Natural killer cell (primary cell): ENCODE results near the gene PIGU. TPM values are rescaled to one million over a fixed set of nuclear protein-coding genes. Genes with fewer than 3 reads are reported as not detected.

ENCODE experiments used
- ATAC-seq, 3 donors: fragments of 150-1000 bp in 2 of 3; fragments of 200-7000 bp in 1 of 3; cut with Tn5 transposase; 1 replicate in 1 of 3; 2 replicates in 2 of 3; pipeline ENCODE4 v1.10.0; 2021; ENCODE audit warnings: mild to moderate bottlenecking in 2 of 3, moderate library complexity in 2 of 3
- DNase-seq, 2 donors: peaks; one replicate each; pipeline versions ENCODE4 v3.0.0 to v3.0.0-alpha.2; 2013 to 2021; ENCODE audit warnings: mixed read lengths in 1 of 2
- H3K27ac ChIP-seq: one replicate; pipeline ENCODE4 v1.5.1; 2013; ENCODE audit warnings: mild to moderate bottlenecking, low read length
- H3K27me3 ChIP-seq: one replicate; pipeline ENCODE4 v1.6.1; 2013; ENCODE audit warnings: low read length; ENCODE audit not compliant: control insufficient read depth, insufficient read depth
- H3K36me3 ChIP-seq: one replicate; pipeline ENCODE4 v1.6.1; 2013; ENCODE audit warnings: low read length; ENCODE audit not compliant: control insufficient read depth, insufficient read depth
- H3K4me1 ChIP-seq: one replicate; pipeline ENCODE4 v1.6.1; 2013; ENCODE audit warnings: low read length; ENCODE audit not compliant: control insufficient read depth, insufficient read depth
- H3K4me3 ChIP-seq: one replicate; pipeline ENCODE4 v1.5.1; 2013; ENCODE audit warnings: low read length
- H3K9me3 ChIP-seq: one replicate; pipeline ENCODE4 v1.6.1; 2013; ENCODE audit warnings: low read length; ENCODE audit not compliant: control insufficient read depth, insufficient read depth
- H3K27ac Mint-ChIP-seq, 2 donors: one replicate each; pipeline ENCODE4 v1.8.0; 2022; ENCODE audit warnings: mild to moderate bottlenecking in 2 of 2, mixed read lengths in 2 of 2, moderate library complexity in 1 of 2
- H3K27me3 Mint-ChIP-seq, 2 donors: one replicate each; pipeline ENCODE4 v1.8.0; 2022; ENCODE audit warnings: low read depth in 2 of 2, mixed read lengths in 2 of 2
- H3K36me3 Mint-ChIP-seq: one replicate; pipeline ENCODE4 v1.8.0; 2022; ENCODE audit warnings: mixed read lengths
- H3K4me1 Mint-ChIP-seq, 2 donors: one replicate each; pipeline ENCODE4 v1.8.0; 2022; ENCODE audit warnings: mixed read lengths in 2 of 2
- H3K4me3 Mint-ChIP-seq: one replicate; pipeline ENCODE4 v1.8.0; 2022; ENCODE audit warnings: mild to moderate bottlenecking, moderate library complexity, mixed read lengths
- H3K9me3 Mint-ChIP-seq, 2 donors: one replicate each; pipeline ENCODE4 v1.8.0; 2022; ENCODE audit warnings: mixed read lengths in 2 of 2
- WGBS: methylation state at CpG from one replicate; pipeline ENCODE4 v1.1.7; 2013; ENCODE audit warnings: missing lambda C conversion rate; ENCODE audit not compliant: insufficient coverage; 5-methylcytosine and 5-hydroxymethylcytosine counted together
- intact Hi-C: fragments of 100-400 bp; cut with micrococcal nuclease; formaldehyde crosslinking; loops from one replicate; pipeline ENCODE4 v1.14.2; 2022
- total RNA-seq, 4 donors: library from RNA; stranded (reverse); fragments of 120-200 nt in 1 of 4; gene quantifications; one replicate each; pipeline versions ENCODE4 v1.2.3 to v1.2.4, GENCODE V29; 2013 to 2022
- TF ChIP-seq, protein P1 (sequence below): fragments of 200-600 bp; IDR thresholded peaks from one replicate; pipeline ENCODE4 v1.8.0; 2022; ENCODE audit warnings: antibody characterized with exemption

PIGU gene
- total RNA-seq, 3 donors from 2014 or later (not counting 1 experiment from before 2014, with no cell fraction given), result 7.0 to 11.1 (median 8.2) TPM

DNA sequence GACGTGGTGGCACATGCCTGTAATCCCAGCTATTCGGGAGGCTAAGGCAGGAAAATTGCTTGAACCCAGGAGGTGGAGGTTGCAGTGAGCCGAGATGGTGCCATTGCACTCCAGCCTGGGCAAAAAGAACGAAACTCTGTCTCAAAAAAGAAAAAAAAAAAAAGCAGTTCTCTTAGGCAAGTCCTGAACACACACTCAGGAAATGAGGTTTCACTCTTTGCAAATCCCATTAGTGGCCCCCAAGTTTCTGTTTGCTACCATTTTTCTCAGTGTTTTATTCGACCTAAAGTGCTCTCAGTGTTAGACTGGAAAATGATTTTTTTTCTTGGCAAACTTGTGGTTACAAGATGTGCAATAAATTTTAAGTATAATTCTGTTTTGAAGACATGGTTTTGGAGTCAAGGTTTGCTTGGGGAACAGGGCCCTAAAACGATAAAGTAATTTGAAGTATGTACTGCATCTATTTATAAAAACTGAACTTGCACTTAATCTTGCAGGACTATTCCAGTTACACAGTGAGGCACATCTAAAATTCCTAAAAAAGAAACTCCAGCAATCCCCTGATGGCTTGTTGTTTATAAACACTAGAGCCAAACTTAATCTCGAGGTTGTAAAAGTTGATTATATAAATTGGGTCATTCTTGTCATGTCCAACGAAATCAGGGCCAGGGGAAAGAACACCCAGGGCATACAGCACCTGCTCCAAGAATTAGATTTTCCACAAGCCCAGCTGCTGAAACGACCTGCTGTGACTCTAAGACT lies 75.8 kb downstream of the PIGU start:
- WGBS, result 68% methylated on average over 9 of the region's 9 CpGs
- intact Hi-C loops, result no loop called here
- TF ChIP-seq, protein P1, sequence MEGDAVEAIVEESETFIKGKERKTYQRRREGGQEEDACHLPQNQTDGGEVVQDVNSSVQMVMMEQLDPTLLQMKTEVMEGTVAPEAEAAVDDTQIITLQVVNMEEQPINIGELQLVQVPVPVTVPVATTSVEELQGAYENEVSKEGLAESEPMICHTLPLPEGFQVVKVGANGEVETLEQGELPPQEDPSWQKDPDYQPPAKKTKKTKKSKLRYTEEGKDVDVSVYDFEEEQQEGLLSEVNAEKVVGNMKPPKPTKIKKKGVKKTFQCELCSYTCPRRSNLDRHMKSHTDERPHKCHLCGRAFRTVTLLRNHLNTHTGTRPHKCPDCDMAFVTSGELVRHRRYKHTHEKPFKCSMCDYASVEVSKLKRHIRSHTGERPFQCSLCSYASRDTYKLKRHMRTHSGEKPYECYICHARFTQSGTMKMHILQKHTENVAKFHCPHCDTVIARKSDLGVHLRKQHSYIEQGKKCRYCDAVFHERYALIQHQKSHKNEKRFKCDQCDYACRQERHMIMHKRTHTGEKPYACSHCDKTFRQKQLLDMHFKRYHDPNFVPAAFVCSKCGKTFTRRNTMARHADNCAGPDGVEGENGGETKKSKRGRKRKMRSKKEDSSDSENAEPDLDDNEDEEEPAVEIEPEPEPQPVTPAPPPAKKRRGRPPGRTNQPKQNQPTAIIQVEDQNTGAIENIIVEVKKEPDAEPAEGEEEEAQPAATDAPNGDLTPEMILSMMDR, result no peak
- Histone ChIP-seq H3K4me1 (no peaks in the 10 kb centered on the region), H3K36me3 (no peaks in the 10 kb centered on the region), H3K4me3 (no peak overlapping the region), H3K9me3 (no peaks in the 10 kb centered on the region), H3K27me3 (no peaks in the 10 kb centered on the region), H3K27ac (no peak overlapping the region)
- no peak overlapping the region for H3K4me3 Mint-ChIP-seq
- no peaks in the 10 kb centered on the region for H3K27me3 Mint-ChIP-seq
- DNase-seq (no peak), ATAC-seq (no peak)
- H3K36me3 Mint-ChIP-seq, result no peaks in the 10 kb centered on the region
- H3K9me3 Mint-ChIP-seq, result no peaks in the 10 kb centered on the region
- H3K4me1 Mint-ChIP-seq, result no peaks in the 10 kb centered on the region
- no peak overlapping the region for H3K27ac Mint-ChIP-seq

DNA sequence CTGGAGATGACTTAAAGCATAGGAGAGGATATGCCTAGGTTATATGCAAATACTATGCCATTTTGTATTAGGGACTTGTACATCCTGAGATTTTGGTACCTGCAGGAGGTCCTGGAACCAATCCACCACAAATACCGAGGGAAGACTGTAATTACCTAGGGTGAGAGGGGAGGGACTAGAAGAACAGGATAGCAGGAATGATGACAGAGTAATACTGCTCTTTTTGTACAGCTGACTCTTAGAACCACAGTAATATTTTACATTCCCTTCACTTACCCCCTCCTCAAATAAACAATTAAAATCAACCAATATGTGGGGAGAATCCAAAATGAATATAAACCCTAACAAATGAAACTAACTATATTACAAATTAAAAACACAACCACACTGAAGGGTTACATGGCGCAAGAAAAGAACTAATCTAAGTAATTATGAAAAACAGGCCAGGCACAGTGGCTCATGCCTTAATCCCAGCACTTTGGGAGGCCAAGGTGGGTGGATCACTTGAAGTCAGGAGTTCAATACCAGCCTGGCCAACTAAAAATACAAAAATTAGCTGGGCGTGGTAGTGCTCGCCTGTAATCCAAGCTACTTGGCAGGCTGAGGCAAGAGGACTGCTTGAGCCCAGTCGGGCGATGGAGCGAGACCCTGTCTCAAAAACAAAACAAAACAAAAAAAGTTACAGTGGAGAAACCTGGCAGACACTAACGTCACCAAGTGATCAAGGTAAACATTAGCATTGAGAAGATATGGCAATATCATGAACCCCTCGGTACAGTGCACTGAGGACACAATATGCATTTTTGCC lies 81.3 kb downstream of the PIGU start:
- H3K4me3 ChIP-seq, result no peak overlapping the region
- no peak overlapping the region for H3K4me3 Mint-ChIP-seq
- DNase-seq (no peak), ATAC-seq (no peak)
- WGBS, result 94% methylated on average over 9 of the region's 9 CpGs
- no peaks in the 10 kb centered on the region for H3K27me3 ChIP-seq
- H3K4me1 Mint-ChIP-seq, result no peaks in the 10 kb centered on the region
- H3K9me3 Mint-ChIP-seq, result no peaks in the 10 kb centered on the region
- no peak overlapping the region for H3K27ac Mint-ChIP-seq
- no peaks in the 10 kb centered on the region for H3K36me3 Mint-ChIP-seq
- no peak overlapping the region for H3K27ac ChIP-seq
- no peaks in the 10 kb centered on the region for H3K9me3 ChIP-seq
- H3K36me3 ChIP-seq, result no peaks in the 10 kb centered on the region
- TF ChIP-seq, protein P1, result no peak
- intact Hi-C loops, result no loop called here
- no peaks in the 10 kb centered on the region for H3K27me3 Mint-ChIP-seq
- H3K4me1 ChIP-seq, result no peaks in the 10 kb centered on the region

DNA sequence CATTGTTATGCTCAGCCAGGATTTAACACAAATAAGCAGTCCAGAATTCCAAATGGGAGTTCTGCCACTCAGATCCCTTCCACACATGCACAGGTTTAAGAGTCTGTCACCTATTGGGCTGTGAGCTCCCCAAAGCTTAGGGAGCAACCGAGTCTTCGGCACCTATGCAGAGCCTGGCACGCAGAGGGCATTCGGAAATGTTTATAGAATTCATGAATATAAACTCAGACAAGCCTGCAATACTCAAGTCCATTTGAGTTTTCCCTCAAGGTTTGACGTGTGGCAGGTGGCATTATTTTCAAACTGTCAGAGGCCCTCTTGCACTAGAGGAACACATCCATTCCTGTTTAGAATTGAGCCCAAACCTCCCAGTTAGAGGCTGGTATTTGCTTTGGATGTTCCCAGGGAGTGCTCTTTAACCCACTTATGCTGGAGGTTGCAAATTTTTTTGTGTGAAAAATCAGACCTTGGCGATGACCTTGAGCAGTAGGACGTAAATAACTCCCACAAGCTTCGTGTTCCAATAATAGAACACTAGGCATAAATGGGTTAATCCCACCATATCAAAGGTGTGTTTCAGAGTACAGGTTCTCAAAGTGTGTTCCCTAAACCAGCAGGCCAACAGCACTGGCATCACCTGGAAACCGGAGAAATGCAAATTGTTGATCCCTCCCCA lies 90.3 kb downstream of the PIGU start:
- TF ChIP-seq, protein P1, result no peak
- H3K4me3 ChIP-seq, result no peak overlapping the region
- H3K9me3 ChIP-seq, result no peaks in the 10 kb centered on the region
- H3K4me1 ChIP-seq, result no peaks in the 10 kb centered on the region
- DNase-seq (no peak), ATAC-seq (no peak)
- Mint-ChIP-seq H3K27ac (no peak overlapping the region), H3K4me3 (no peak overlapping the region), H3K9me3 (no peaks in the 10 kb centered on the region), H3K4me1 (no peaks in the 10 kb centered on the region), H3K36me3 (no peaks in the 10 kb centered on the region), H3K27me3 (no peaks in the 10 kb centered on the region)
- H3K27ac ChIP-seq, result no peak overlapping the region
- WGBS, result 99% methylated on average over 9 of the region's 9 CpGs
- intact Hi-C loops, result no loop called here
- no peaks in the 10 kb centered on the region for H3K27me3 ChIP-seq
- peaks cover 17% of the 10 kb centered on the region for H3K36me3 ChIP-seq
